CD8-positive, alpha-beta memory T cell (primary cell): Measurements from ENCODE around the gene HIBADH. TPM values are rescaled to one million over a fixed set of nuclear protein-coding genes. Genes with fewer than 3 reads are reported as not detected.

Source experiments
- CTCF ChIA-PET: fragments of 350-600 bp; sonication (Branson Sonifier 250); formaldehyde crosslinking; loops from one replicate; lab custom pipeline; 2021; ENCODE audit warnings: antibody characterized with exemption; lab: Charles Lee
- POLR2A ChIA-PET: fragments of 350-600 bp; sonication (Branson Sonifier 250); formaldehyde crosslinking; loops from one replicate; lab custom pipeline; 2021; ENCODE audit warnings: antibody characterized with exemption; lab: Charles Lee
- DNase-seq, 5 donors: peaks; one replicate each; pipeline versions ENCODE4 v3.0.0 to v3.0.0-alpha.2; 2020 to 2022; ENCODE audit warnings: mixed read lengths in 1 of 5
- H3K27ac ChIP-seq: one replicate; pipeline ENCODE4 v1.7.0; 2013; ENCODE audit warnings: low read depth, mild to moderate bottlenecking, low read length, moderate library complexity
- H3K27me3 ChIP-seq: 2 replicates; pipeline ENCODE4 v1.7.0; 2013; ENCODE audit warnings: low read length, mild to moderate bottlenecking; ENCODE audit not compliant: insufficient read depth, poor library complexity, severe bottlenecking
- H3K36me3 ChIP-seq: 2 replicates; pipeline ENCODE4 v1.7.0; 2013; ENCODE audit warnings: mild to moderate bottlenecking, low read length, moderate library complexity; ENCODE audit not compliant: insufficient read depth
- H3K4me1 ChIP-seq: 2 replicates; pipeline ENCODE4 v1.7.0; 2013; ENCODE audit warnings: mild to moderate bottlenecking, low read length, moderate library complexity; ENCODE audit not compliant: insufficient read depth
- H3K4me3 ChIP-seq: 2 replicates; pipeline ENCODE4 v1.7.0; 2013; ENCODE audit warnings: mild to moderate bottlenecking, low read length
- H3K9me3 ChIP-seq: 2 replicates; pipeline ENCODE4 v1.7.0; 2013; ENCODE audit warnings: mild to moderate bottlenecking, low read length
- H3K27ac Mint-ChIP-seq, 8 donors: one replicate each; pipeline ENCODE4 v1.8.0; 2020 to 2021; ENCODE audit warnings: mixed read lengths in 8 of 8, mild to moderate bottlenecking in 6 of 8, inconsistent platforms in 3 of 8, moderate library complexity in 3 of 8
- H3K27me3 Mint-ChIP-seq, 2 donors: one replicate each; pipeline ENCODE4 v1.8.0; 2020 to 2021; ENCODE audit warnings: mixed read lengths in 2 of 2, mild to moderate bottlenecking in 1 of 2, moderate library complexity in 1 of 2
- H3K36me3 Mint-ChIP-seq, 3 donors: one replicate each; pipeline ENCODE4 v1.8.0; 2020 to 2021; ENCODE audit warnings: mixed read lengths in 3 of 3, inconsistent platforms in 1 of 3, mild to moderate bottlenecking in 1 of 3
- H3K4me1 Mint-ChIP-seq, 3 donors: one replicate each; pipeline ENCODE4 v1.8.0; 2020 to 2021; ENCODE audit warnings: mixed read lengths in 3 of 3, inconsistent platforms in 1 of 3, mild to moderate bottlenecking in 1 of 3
- H3K4me3 Mint-ChIP-seq, 7 donors: one replicate each; pipeline ENCODE4 v1.8.0; 2020 to 2021; ENCODE audit warnings: mixed read lengths in 7 of 7, mild to moderate bottlenecking in 6 of 7, moderate library complexity in 4 of 7, inconsistent platforms in 2 of 7
- H3K9me3 Mint-ChIP-seq, 5 donors: one replicate each; pipeline ENCODE4 v1.8.0; 2020 to 2022; ENCODE audit warnings: mixed read lengths in 5 of 5, mild to moderate bottlenecking in 3 of 5, moderate library complexity in 2 of 5, inconsistent platforms in 1 of 5
- polyA plus RNA-seq: library from polyadenylated mRNA; unstranded; fragments of 300-500 nt; fragmentation: Illumina TruSeq; gene quantifications from one replicate; pipeline ENCODE4 v1.2.3, GENCODE V29; 2021
- total RNA-seq, 2 experiments: library from RNA; stranded (reverse); gene quantifications; one replicate each; pipeline ENCODE4 v1.2.3, GENCODE V29; 2021

The HIBADH gene
- total and polyA plus RNA-seq, 3 experiments from 2014 or later, result 19.8 to 33.8 (median 20.0) TPM

GRCh38 chr7:27614095-27614494 lies 48.6 kb downstream of the HIBADH start:
- Histone ChIP-seq H3K27ac (no peak overlapping the region), H3K9me3 (peaks cover 3% of the 10 kb centered on the region), H3K4me3 (no peak overlapping the region), H3K36me3 (no peaks in the 10 kb centered on the region), H3K4me1 (no peaks in the 10 kb centered on the region), H3K27me3 (no peaks in the 10 kb centered on the region)
- no peak overlapping the region for H3K27ac Mint-ChIP-seq
- no peaks in the 10 kb centered on the region for H3K27me3 Mint-ChIP-seq
- H3K4me3 Mint-ChIP-seq, result no peak overlapping the region
- peaks cover 0 to 6% (median 1%) of the 10 kb centered on the region in 3 donors for H3K4me1 Mint-ChIP-seq
- H3K9me3 Mint-ChIP-seq, result peaks cover 0 to 9% (median 6%) of the 10 kb centered on the region in 5 donors
- POLR2A ChIA-PET, result no interaction called here
- DNase-seq, result no peak
- CTCF ChIA-PET, result no interaction called here
- peaks cover 23 to 25% (median 25%) of the 10 kb centered on the region in 3 donors for H3K36me3 Mint-ChIP-seq

- Histone ChIP-seq H3K4me3 (no peak overlapping the region), H3K36me3 (no peaks in the 10 kb centered on the region), H3K27ac (no peak overlapping the region), H3K9me3 (no peaks in the 10 kb centered on the region), H3K4me1 (no peaks in the 10 kb centered on the region), H3K27me3 (no peaks in the 10 kb centered on the region)
- H3K27ac Mint-ChIP-seq, result no peak overlapping the region
- H3K4me3 Mint-ChIP-seq, result no peak overlapping the region
- H3K4me1 Mint-ChIP-seq, result peaks cover 0 to 6% (median 1%) of the 10 kb centered on the region in 3 donors
- no peak for DNase-seq
- peaks cover 7 to 11% (median 8%) of the 10 kb centered on the region in 3 donors for H3K36me3 Mint-ChIP-seq
- POLR2A ChIA-PET, result no interaction called here
- no peaks in the 10 kb centered on the region for H3K9me3 Mint-ChIP-seq
- H3K27me3 Mint-ChIP-seq, result no peaks in the 10 kb centered on the region
- CTCF ChIA-PET, result no interaction called here
Measured at GRCh38 chr7:27611059-27611458, 51.6 kb downstream of the HIBADH start.

- Histone ChIP-seq H3K27me3 (no peaks in the 10 kb centered on the region), H3K9me3 (no peaks in the 10 kb centered on the region), H3K36me3 (no peaks in the 10 kb centered on the region), H3K4me1 (no peaks in the 10 kb centered on the region), H3K27ac (no peak overlapping the region), H3K4me3 (no peak overlapping the region)
- Mint-ChIP-seq H3K27me3 (no peaks in the 10 kb centered on the region), H3K27ac (no peak overlapping the region), H3K4me3 (no peak overlapping the region), H3K36me3 (peaks cover 0 to 1% (median under 1%) of the 10 kb centered on the region in 3 donors), H3K9me3 (no peaks in the 10 kb centered on the region), H3K4me1 (peaks cover 0 to 6% (median 1%) of the 10 kb centered on the region in 3 donors)
- DNase-seq, result no peak
- ChIA-PET CTCF (no interaction called here), POLR2A (no interaction called here)
Measured at GRCh38 chr7:27608776-27609495, 53.7 kb downstream of the HIBADH start.

GRCh38 chr7:27607210-27607606 lies 55.5 kb downstream of the HIBADH start:
- ChIA-PET CTCF (no interaction called here), POLR2A (no interaction called here)
- Histone ChIP-seq H3K9me3 (no peaks in the 10 kb centered on the region), H3K36me3 (no peaks in the 10 kb centered on the region), H3K4me1 (no peaks in the 10 kb centered on the region), H3K4me3 (no peak overlapping the region), H3K27me3 (no peaks in the 10 kb centered on the region), H3K27ac (no peak overlapping the region)
- no peak overlapping the region for H3K4me3 Mint-ChIP-seq
- DNase-seq, result no peak
- H3K27me3 Mint-ChIP-seq, result peaks cover 0 to 1% of the 10 kb centered on the region in 2 donors
- peaks cover 0 to 1% (median 1%) of the 10 kb centered on the region in 3 donors for H3K36me3 Mint-ChIP-seq
- peaks cover 0 to 6% (median 1%) of the 10 kb centered on the region in 3 donors for H3K4me1 Mint-ChIP-seq
- no peak overlapping the region for H3K27ac Mint-ChIP-seq
- no peaks in the 10 kb centered on the region for H3K9me3 Mint-ChIP-seq

- H3K4me3 ChIP-seq, result no peak overlapping the region
- no peaks in the 10 kb centered on the region for H3K9me3 ChIP-seq
- no peak overlapping the region for H3K27ac ChIP-seq
- H3K27me3 ChIP-seq, result no peaks in the 10 kb centered on the region
- no peak overlapping the region for H3K27ac Mint-ChIP-seq
- H3K4me1 ChIP-seq, result no peaks in the 10 kb centered on the region
- POLR2A ChIA-PET, result no interaction called here
- H3K4me3 Mint-ChIP-seq, result no peak overlapping the region
- no peaks in the 10 kb centered on the region for H3K36me3 ChIP-seq
- H3K27me3 Mint-ChIP-seq, result peaks cover 0 to 1% of the 10 kb centered on the region in 2 donors
- H3K9me3 Mint-ChIP-seq, result no peaks in the 10 kb centered on the region
- DNase-seq, result no peak
- peaks cover 0 to 6% (median 1%) of the 10 kb centered on the region in 3 donors for H3K4me1 Mint-ChIP-seq
- CTCF ChIA-PET, result interaction anchor here (1.3 kb wide), 1 partner anchor 410 kb away, joined by 4 read pairs; no protein-coding TSS in a partner anchor
- peaks cover 0 to 1% (median 1%) of the 10 kb centered on the region in 3 donors for H3K36me3 Mint-ChIP-seq
Measured at GRCh38 chr7:27606270-27607209, 56.1 kb downstream of the HIBADH start.

GRCh38 chr7:27605689-27606269 lies 56.9 kb downstream of the HIBADH start:
- no peaks in the 10 kb centered on the region for H3K9me3 ChIP-seq
- ChIA-PET POLR2A (no interaction called here), CTCF (interaction anchor here (1.3 kb wide), 1 partner anchor 410 kb away, joined by 4 read pairs; no protein-coding TSS in a partner anchor)
- H3K36me3 ChIP-seq, result no peaks in the 10 kb centered on the region
- no peaks in the 10 kb centered on the region for H3K4me1 ChIP-seq
- Mint-ChIP-seq H3K4me3 (no peak overlapping the region), H3K36me3 (peaks cover 0 to 1% (median 1%) of the 10 kb centered on the region in 3 donors), H3K4me1 (peaks cover 0 to 6% (median 1%) of the 10 kb centered on the region in 3 donors), H3K27ac (no peak overlapping the region), H3K27me3 (peaks cover 0 to 1% of the 10 kb centered on the region in 2 donors), H3K9me3 (no peaks in the 10 kb centered on the region)
- DNase-seq, result no peak
- H3K27ac ChIP-seq, result no peak overlapping the region
- H3K27me3 ChIP-seq, result no peaks in the 10 kb centered on the region
- no peak overlapping the region for H3K4me3 ChIP-seq

GRCh38 chr7:27605283-27605682 lies 57.4 kb downstream of the HIBADH start:
- Mint-ChIP-seq H3K27me3 (peaks cover 0 to 1% of the 10 kb centered on the region in 2 donors), H3K4me1 (peaks cover 0 to 2% (median 0%) of the 10 kb centered on the region in 3 donors), H3K27ac (no peak overlapping the region), H3K4me3 (no peak overlapping the region), H3K36me3 (peaks cover 0 to 1% (median 1%) of the 10 kb centered on the region in 3 donors), H3K9me3 (no peaks in the 10 kb centered on the region)
- Histone ChIP-seq H3K36me3 (no peaks in the 10 kb centered on the region), H3K4me3 (no peak overlapping the region), H3K9me3 (no peaks in the 10 kb centered on the region), H3K4me1 (no peaks in the 10 kb centered on the region), H3K27ac (no peak overlapping the region), H3K27me3 (no peaks in the 10 kb centered on the region)
- DNase-seq, result no peak
- ChIA-PET POLR2A (no interaction called here), CTCF (no interaction called here)
